ENCODE results near the gene NOC2L. TPM values are rescaled to one million over a fixed set of nuclear protein-coding genes. Genes with fewer than 3 reads are reported as not detected.
"Not testable (repeated sequence)": the region's sequence is repeated elsewhere in the genome, so short reads cannot be mapped to it uniquely, and the experiment has no call there.

The NOC2L gene
- total and polyA plus RNA-seq, 12 donors, result 38.3 to 64.8 (median 43.5) TPM

- Histone ChIP-seq H3K36me3 (peaks cover 0 to under 1% (median 0%) of the 10 kb centered on the region in 9 donors), H3K9me3 (peaks cover 0 to 19% (median 4%) of the 10 kb centered on the region in 11 donors), H3K4me1 (peaks cover 0 to 7% (median under 1%) of the 10 kb centered on the region in 9 donors), H3K4me3 (no peak overlapping the region), H3K27me3 (peaks cover 0 to 40% (median 0%) of the 10 kb centered on the region in 7 donors), H3K27ac (no peak overlapping the region)
- intact Hi-C loops (cut with DNase I), result loop anchor here in 1 of 10 donors (5.0 kb wide), 1 partner anchor 35 kb away; no protein-coding TSS in a partner anchor
- ATAC-seq (no peak), DNase-seq (no peak)
- TF ChIP-seq, protein P1, sequence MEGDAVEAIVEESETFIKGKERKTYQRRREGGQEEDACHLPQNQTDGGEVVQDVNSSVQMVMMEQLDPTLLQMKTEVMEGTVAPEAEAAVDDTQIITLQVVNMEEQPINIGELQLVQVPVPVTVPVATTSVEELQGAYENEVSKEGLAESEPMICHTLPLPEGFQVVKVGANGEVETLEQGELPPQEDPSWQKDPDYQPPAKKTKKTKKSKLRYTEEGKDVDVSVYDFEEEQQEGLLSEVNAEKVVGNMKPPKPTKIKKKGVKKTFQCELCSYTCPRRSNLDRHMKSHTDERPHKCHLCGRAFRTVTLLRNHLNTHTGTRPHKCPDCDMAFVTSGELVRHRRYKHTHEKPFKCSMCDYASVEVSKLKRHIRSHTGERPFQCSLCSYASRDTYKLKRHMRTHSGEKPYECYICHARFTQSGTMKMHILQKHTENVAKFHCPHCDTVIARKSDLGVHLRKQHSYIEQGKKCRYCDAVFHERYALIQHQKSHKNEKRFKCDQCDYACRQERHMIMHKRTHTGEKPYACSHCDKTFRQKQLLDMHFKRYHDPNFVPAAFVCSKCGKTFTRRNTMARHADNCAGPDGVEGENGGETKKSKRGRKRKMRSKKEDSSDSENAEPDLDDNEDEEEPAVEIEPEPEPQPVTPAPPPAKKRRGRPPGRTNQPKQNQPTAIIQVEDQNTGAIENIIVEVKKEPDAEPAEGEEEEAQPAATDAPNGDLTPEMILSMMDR (IDR thresholded peaks at IDR 0.05), result no peak
- 93% methylated on average over 7 of the region's 7 CpGs for WGBS, 2 donors
Measured at GRCh38 chr1:992362-992761, 33.3 kb upstream of the NOC2L start.

DNA sequence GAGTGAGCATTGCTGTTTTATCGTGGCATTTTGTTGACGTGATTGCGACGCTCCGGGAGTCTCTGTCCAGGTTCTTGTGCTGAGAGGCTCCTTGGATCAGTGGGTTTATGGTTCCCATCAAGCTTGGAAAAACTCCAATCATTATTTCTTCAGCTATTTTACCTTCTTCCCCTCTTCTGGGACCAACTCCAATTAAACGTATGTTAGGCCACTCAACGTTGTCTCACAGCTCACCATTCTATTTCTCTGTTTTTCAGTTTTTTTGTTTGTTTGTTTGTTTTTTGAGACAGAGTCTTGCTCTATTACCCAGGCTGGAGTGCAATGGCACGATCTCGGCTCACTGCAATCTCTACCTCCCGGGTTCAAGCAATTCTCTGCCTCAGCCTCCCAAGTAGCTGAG is 32.8 kb upstream of the NOC2L start:
- TF ChIP-seq, protein P1 (IDR thresholded peaks at IDR 0.05), result no peak
- ATAC-seq (no peak), DNase-seq (no peak)
- Histone ChIP-seq H3K4me3 (no peak overlapping the region), H3K4me1 (peaks cover 0 to 3% (median 0%) of the 10 kb centered on the region in 9 donors), H3K9me3 (peaks cover 0 to 19% (median 4%) of the 10 kb centered on the region in 11 donors), H3K36me3 (no peaks in the 10 kb centered on the region), H3K27me3 (peaks cover 0 to 36% (median 0%) of the 10 kb centered on the region in 7 donors), H3K27ac (no peak overlapping the region)
- WGBS, 2 donors, result 95 to 96% methylated on average over 10 of the region's 10 CpGs
- intact Hi-C loops (cut with DNase I), result loop anchor here in 1 of 10 donors (5.0 kb wide), 1 partner anchor 35 kb away; no protein-coding TSS in a partner anchor

DNA sequence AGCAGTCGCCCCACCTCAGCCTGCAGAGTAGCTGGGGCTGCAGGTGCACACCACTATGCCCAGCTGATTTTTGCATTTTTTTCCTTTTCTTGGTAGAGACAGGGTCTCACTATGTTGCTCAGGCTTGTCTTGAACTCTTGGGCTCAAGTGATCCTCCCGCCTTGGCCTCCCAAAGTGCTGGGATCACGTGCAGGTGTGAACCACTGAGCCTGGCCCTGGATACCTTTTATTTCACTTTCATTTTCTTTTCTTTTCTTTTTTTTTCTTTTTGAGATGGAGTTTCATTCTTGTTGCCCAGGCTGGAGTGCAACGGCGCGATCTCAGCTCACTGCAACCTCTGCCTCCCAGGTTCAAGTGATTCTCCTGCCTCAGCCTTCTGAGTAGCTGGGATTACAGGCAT is 32.2 kb upstream of the NOC2L start:
- ATAC-seq, DNase-seq: not testable (repeated sequence)
- WGBS, 2 donors, result 90 to 95% methylated on average over 6 of the region's 6 CpGs

GRCh38 chr1:988061-988460 is 29.0 kb upstream of the NOC2L start:
- H3K9me3 ChIP-seq, result peaks cover 0 to 19% (median 4%) of the 10 kb centered on the region in 11 donors
- H3K36me3 ChIP-seq; intact Hi-C loops (cut with DNase I); ATAC-seq; DNase-seq; H3K4me3 ChIP-seq; H3K27ac ChIP-seq: not testable (repeated sequence)
- WGBS, 2 donors, result 85 to 89% methylated on average over 5 of the region's 5 CpGs
- peaks cover 0 to 13% (median 0%) of the 10 kb centered on the region in 9 donors for H3K4me1 ChIP-seq
- peaks cover 0 to 32% (median 2%) of the 10 kb centered on the region in 7 donors for H3K27me3 ChIP-seq

More for the DNA sequence above, 32.2 kb upstream of the NOC2L start:
- not testable (repeated sequence) for H3K4me3 ChIP-seq, H3K36me3 ChIP-seq, H3K4me1 ChIP-seq, H3K27ac ChIP-seq
- intact Hi-C loops (cut with DNase I), result loop anchor here in 1 of 10 donors (5.0 kb wide), 1 partner anchor 36 kb away; no protein-coding TSS in a partner anchor
- Histone ChIP-seq H3K27me3 (peaks cover 0 to 33% (median 0%) of the 10 kb centered on the region in 7 donors), H3K9me3 (peaks cover 0 to 19% (median 4%) of the 10 kb centered on the region in 11 donors)

DNA sequence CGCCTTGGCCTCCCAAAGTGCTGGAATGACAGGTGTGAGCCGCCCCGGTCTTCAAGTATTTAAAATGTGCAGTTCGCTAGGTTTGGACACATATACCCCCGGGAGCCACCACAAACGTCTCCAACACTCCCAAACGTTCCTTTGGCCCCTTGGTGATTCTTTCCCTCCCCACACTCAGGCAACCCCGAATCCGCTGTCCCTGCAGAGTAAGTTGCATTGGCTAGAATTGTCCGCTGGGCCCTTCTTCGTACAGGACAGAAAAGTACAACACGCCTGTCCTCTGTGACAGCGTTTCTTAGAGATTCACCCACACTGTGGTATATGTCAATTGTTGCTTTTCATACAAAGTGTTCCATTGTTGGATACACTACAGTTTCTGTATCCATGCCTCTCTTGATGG is 26.1 kb upstream of the NOC2L start:
- Histone ChIP-seq H3K36me3 (no peaks in the 10 kb centered on the region), H3K27me3 (peaks cover 0 to 31% (median 7%) of the 10 kb centered on the region in 7 donors), H3K4me3 (no peak overlapping the region), H3K4me1 (peaks cover 0 to 30% (median 3%) of the 10 kb centered on the region in 9 donors), H3K27ac (no peak overlapping the region), H3K9me3 (peaks cover 0 to 5% (median 0%) of the 10 kb centered on the region in 11 donors)
- intact Hi-C loops (cut with DNase I), result loop anchor here in 5 of 10 donors (1.0 to 2.0 kb wide), 2 partner anchors 78 kb away; no protein-coding TSS in a partner anchor
- TF ChIP-seq, protein P1 (IDR thresholded peaks at IDR 0.05), result no peak
- no peak for DNase-seq
- ATAC-seq, result no peak
- 76 to 77% methylated on average over 13 of the region's 13 CpGs for WGBS, 2 donors
